IMR-90 (cell line): ENCODE measurements around the gene OXNAD1.

Experiments used
- CEBPB ChIP-seq: IDR thresholded peaks from 2 replicates; pipeline ENCODE4 v1.6.1; 2012; ENCODE audit warnings: low read depth, low read length, improper control_type of control experiment
- CHD1 ChIP-seq: IDR thresholded peaks from 2 replicates; pipeline ENCODE4 v1.6.1; 2012; ENCODE audit warnings: low read depth, low read length, improper control_type of control experiment
- MAFK ChIP-seq: IDR thresholded peaks from 2 replicates; pipeline ENCODE4 v1.6.1; 2012; ENCODE audit warnings: low read depth, low read length, improper control_type of control experiment
- MAZ ChIP-seq: IDR thresholded peaks from 2 replicates; pipeline ENCODE4 v1.6.1; 2012; ENCODE audit warnings: low read depth, mild to moderate bottlenecking, low read length, improper control_type of control experiment, moderate library complexity, borderline replicate concordance
- MXI1 ChIP-seq: IDR thresholded peaks from 2 replicates; pipeline ENCODE4 v1.6.1; 2012; ENCODE audit warnings: low read depth, mild to moderate bottlenecking, low read length, moderate library complexity, borderline replicate concordance
- NFE2L2 ChIP-seq: fragments of 150-350 bp; IDR thresholded peaks from 2 replicates; pipeline ENCODE4 v1.6.1; 2016; ENCODE audit warnings: low read depth, mild to moderate bottlenecking, low read length
- POLR2A ChIP-seq: IDR thresholded peaks from 2 replicates; pipeline ENCODE4 v1.6.1; 2012; ENCODE audit warnings: mild to moderate bottlenecking, low read depth, low read length
- RAD21 ChIP-seq: IDR thresholded peaks from 2 replicates; pipeline ENCODE4 v1.6.1; 2012; ENCODE audit warnings: low read length, improper control_type of control experiment
- RFX5 ChIP-seq: IDR thresholded peaks from 2 replicates; pipeline ENCODE4 v1.8.0; 2012; ENCODE audit warnings: low read depth, mild to moderate bottlenecking, low read length, moderate library complexity
- SMC3 ChIP-seq: fragments of 150-350 bp; IDR thresholded peaks from 2 replicates; pipeline ENCODE4 v1.6.1; 2016; ENCODE audit warnings: low read depth, mild to moderate bottlenecking, antibody characterized with exemption, low read length, moderate library complexity
- TF ChIP-seq, protein P1 (sequence below): conservative IDR thresholded peaks from 2 replicates; pipeline ENCODE4 v1.5.1; 2012; ENCODE audit warnings: mild to moderate bottlenecking, low read depth, low read length, improper control_type of control experiment
- TF ChIP-seq, protein P2 (sequence below): fragments of 150-350 bp; IDR thresholded peaks from 2 replicates; pipeline ENCODE4 v1.6.1; 2016; ENCODE audit warnings: low read depth, mild to moderate bottlenecking, low read length, moderate library complexity, borderline replicate concordance
- TF ChIP-seq, protein P3 (sequence below): fragments of 150-350 bp; IDR thresholded peaks from 2 replicates; pipeline ENCODE4 v1.6.1; 2017; ENCODE audit warnings: mild to moderate bottlenecking, antibody characterized with exemption, low read length, low read depth

DNA sequence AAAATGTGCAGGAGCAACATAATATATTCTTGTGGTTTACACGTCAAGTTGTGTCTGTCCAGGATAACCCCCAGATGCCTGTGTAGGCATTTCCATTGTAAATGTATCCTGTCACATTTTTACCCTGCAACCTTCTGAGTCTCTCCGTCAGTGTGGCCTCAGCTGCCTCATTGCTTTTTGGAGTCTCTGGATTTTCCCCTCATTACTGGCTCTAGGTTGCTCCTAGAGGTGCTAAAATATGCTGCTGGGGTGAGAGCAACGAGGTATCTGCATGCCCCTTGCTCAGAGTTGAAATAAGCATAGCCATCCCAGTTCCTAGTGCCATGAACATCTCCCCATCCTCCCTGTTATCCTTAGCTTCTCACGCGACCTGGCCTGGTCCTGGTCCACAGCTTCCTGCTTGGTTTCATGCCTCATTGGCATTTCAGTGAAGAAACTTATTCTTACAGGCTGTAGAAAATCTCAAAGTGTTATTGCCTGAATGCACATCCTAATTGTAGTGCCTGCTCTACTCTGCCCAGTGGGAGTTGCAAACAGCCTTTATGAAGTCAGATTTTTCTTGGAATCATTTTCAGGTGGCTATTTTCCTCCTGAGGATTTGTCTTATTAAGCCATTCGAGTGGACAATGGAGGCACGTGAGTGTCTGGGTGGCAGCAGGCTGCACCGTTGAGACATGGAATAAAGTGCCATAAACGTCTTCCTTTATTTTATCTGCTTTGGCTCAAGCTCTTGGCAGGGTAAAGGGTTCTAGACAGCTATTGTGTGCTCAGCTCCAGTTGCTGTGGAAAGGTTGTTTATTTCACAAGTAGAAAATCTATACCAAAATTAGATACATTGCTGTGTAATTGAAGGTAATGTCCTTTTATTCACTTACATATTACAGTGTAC lies 33.2 kb downstream of the OXNAD1 start:
- TF ChIP-seq, protein P1, sequence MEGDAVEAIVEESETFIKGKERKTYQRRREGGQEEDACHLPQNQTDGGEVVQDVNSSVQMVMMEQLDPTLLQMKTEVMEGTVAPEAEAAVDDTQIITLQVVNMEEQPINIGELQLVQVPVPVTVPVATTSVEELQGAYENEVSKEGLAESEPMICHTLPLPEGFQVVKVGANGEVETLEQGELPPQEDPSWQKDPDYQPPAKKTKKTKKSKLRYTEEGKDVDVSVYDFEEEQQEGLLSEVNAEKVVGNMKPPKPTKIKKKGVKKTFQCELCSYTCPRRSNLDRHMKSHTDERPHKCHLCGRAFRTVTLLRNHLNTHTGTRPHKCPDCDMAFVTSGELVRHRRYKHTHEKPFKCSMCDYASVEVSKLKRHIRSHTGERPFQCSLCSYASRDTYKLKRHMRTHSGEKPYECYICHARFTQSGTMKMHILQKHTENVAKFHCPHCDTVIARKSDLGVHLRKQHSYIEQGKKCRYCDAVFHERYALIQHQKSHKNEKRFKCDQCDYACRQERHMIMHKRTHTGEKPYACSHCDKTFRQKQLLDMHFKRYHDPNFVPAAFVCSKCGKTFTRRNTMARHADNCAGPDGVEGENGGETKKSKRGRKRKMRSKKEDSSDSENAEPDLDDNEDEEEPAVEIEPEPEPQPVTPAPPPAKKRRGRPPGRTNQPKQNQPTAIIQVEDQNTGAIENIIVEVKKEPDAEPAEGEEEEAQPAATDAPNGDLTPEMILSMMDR, result no peak
- TF ChIP-seq CEBPB (no peak), SMC3 (no peak), POLR2A (no peak), CHD1 (no peak), NFE2L2 (no peak), MAFK (no peak), MXI1 (no peak), RAD21 (no peak), RFX5 (no peak), MAZ (no peak)
- TF ChIP-seq, protein P2, sequence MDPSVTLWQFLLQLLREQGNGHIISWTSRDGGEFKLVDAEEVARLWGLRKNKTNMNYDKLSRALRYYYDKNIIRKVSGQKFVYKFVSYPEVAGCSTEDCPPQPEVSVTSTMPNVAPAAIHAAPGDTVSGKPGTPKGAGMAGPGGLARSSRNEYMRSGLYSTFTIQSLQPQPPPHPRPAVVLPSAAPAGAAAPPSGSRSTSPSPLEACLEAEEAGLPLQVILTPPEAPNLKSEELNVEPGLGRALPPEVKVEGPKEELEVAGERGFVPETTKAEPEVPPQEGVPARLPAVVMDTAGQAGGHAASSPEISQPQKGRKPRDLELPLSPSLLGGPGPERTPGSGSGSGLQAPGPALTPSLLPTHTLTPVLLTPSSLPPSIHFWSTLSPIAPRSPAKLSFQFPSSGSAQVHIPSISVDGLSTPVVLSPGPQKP, result no peak
- TF ChIP-seq, protein P3, sequence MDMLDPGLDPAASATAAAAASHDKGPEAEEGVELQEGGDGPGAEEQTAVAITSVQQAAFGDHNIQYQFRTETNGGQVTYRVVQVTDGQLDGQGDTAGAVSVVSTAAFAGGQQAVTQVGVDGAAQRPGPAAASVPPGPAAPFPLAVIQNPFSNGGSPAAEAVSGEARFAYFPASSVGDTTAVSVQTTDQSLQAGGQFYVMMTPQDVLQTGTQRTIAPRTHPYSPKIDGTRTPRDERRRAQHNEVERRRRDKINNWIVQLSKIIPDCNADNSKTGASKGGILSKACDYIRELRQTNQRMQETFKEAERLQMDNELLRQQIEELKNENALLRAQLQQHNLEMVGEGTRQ, result no peak
